Epithelial cell of prostate (primary cell): ENCODE data around the gene DLG4.

Experiments used
- DNase-seq: peaks from one replicate; pipeline ENCODE4 v3.0.0-alpha.2; 2011; ENCODE audit warnings: low read depth, low spot score
- H3K27ac ChIP-seq: fragments of 450-650 bp; 2 replicates; pipeline ENCODE4 v1.5.1; 2017; ENCODE audit warnings: mild to moderate bottlenecking

The DLG4 gene

GRCh38 chr17:7235693-7236665 lies 16.3 kb upstream of the DLG4 start:
- no peak for DNase-seq
- peak overlapping the region; percentile 89 for H3K27ac ChIP-seq

GRCh38 chr17:7234083-7234951 lies 14.7 kb upstream of the DLG4 start, which contains the start of gene DVL2:
Gene DVL2 (minus strand): TSS chr17:7234517. CDS start chr17:7234262, 255 bp downstream.
- peak within 1 kb of the TSS; percentile 89 for H3K27ac ChIP-seq
- DNase-seq = peak; percentile 73

GRCh38 chr17:7233701-7234082 lies 14.1 kb upstream of the DLG4 start:
- H3K27ac ChIP-seq = peak overlapping the region; percentile 89
- no peak for DNase-seq

GRCh38 chr17:7232114-7232513 lies 12.5 kb upstream of the DLG4 start:
- no peak for DNase-seq
- H3K27ac ChIP-seq = no peak overlapping the region

GRCh38 chr17:7229504-7229903 lies 9.9 kb upstream of the DLG4 start:
- no peak overlapping the region for H3K27ac ChIP-seq
- no peak for DNase-seq

GRCh38 chr17:7228920-7229319 lies 9.3 kb upstream of the DLG4 start:
- no peak for DNase-seq
- peak overlapping the region; percentile 55 for H3K27ac ChIP-seq

GRCh38 chr17:7226721-7227710 lies 7.4 kb upstream of the DLG4 start:
- no peak for DNase-seq
- no peak overlapping the region for H3K27ac ChIP-seq

- no peak overlapping the region for H3K27ac ChIP-seq
- DNase-seq = no peak
These were observed 6.2 kb upstream of the DLG4 start for GRCh38 chr17:7225711-7226331.

GRCh38 chr17:7224661-7225111 lies 5.0 kb upstream of the DLG4 start:
- DNase-seq = no peak

GRCh38 chr17:7224110-7224509 lies 4.5 kb upstream of the DLG4 start:
- DNase-seq = no peak
- no peak overlapping the region for H3K27ac ChIP-seq

More at GRCh38 chr17:7224661-7225111, 5.0 kb upstream of the DLG4 start:
- H3K27ac ChIP-seq = no peak overlapping the region

- DNase-seq = no peak
- H3K27ac ChIP-seq = no peak overlapping the region
These were observed 3.7 kb upstream of the DLG4 start for GRCh38 chr17:7223375-7223774.

GRCh38 chr17:7222972-7223292 lies 3.3 kb upstream of the DLG4 start:
- DNase-seq = no peak
- no peak overlapping the region for H3K27ac ChIP-seq

- DNase-seq = no peak
- H3K27ac ChIP-seq = peak overlapping the region; percentile 98
These were observed 2.7 kb upstream of the DLG4 start for GRCh38 chr17:7222093-7222971.

- peak overlapping the region; percentile 98 for H3K27ac ChIP-seq
- DNase-seq = no peak
These were observed 1.8 kb upstream of the DLG4 start for GRCh38 chr17:7221278-7222092.

- no peak for DNase-seq
- H3K27ac ChIP-seq = peak overlapping the region; percentile 98
These were observed 1.1 kb upstream of the DLG4 start for GRCh38 chr17:7220593-7221277.

- no peak for DNase-seq
- peak overlapping the region; percentile 98 for H3K27ac ChIP-seq
These were observed 316 bp downstream of the DLG4 start for GRCh38 chr17:7219229-7219811.

- DNase-seq = no peak
- H3K27ac ChIP-seq = peak overlapping the region; percentile 98
These were observed 878 bp downstream of the DLG4 start for GRCh38 chr17:7218758-7219157.
